ENCODE measurements around the gene TMEM236. TPM values are rescaled to one million over a fixed set of nuclear protein-coding genes. Genes with fewer than 3 reads are reported as not detected.

Gene TMEM236
- total RNA-seq, 4 donors from 2014 or later = 3.3 to 99.1 (median 77.1) TPM

DNA sequence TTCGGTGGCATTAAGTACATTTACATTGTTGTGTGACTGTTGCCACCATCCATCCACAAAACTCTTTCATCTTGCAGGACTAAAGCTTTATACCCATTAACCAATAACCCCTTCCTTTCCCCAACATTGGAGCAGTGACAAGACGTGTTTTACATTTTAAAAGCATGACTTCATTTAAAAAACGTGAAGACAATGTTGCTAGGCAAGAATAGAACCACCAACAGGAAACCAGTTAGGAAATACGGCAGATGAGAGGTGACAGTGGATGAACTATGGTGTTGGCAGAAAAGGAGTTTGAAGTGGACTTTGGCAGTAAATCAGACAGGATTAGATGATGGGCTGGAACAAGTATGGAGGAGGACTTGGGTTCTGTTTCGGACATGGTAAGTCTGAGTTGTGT is 17.0 kb downstream of the TMEM236 start:
- Histone ChIP-seq H3K27me3 (no peaks in the 10 kb centered on the region), H3K4me1 (no peaks in the 10 kb centered on the region), H3K9me3 (no peaks in the 10 kb centered on the region), H3K27ac (no peak overlapping the region), H3K36me3 (peaks cover 0 to 16% (median 0%) of the 10 kb centered on the region in 3 donors), H3K4me3 (no peak overlapping the region)
- TF ChIP-seq, protein P1, sequence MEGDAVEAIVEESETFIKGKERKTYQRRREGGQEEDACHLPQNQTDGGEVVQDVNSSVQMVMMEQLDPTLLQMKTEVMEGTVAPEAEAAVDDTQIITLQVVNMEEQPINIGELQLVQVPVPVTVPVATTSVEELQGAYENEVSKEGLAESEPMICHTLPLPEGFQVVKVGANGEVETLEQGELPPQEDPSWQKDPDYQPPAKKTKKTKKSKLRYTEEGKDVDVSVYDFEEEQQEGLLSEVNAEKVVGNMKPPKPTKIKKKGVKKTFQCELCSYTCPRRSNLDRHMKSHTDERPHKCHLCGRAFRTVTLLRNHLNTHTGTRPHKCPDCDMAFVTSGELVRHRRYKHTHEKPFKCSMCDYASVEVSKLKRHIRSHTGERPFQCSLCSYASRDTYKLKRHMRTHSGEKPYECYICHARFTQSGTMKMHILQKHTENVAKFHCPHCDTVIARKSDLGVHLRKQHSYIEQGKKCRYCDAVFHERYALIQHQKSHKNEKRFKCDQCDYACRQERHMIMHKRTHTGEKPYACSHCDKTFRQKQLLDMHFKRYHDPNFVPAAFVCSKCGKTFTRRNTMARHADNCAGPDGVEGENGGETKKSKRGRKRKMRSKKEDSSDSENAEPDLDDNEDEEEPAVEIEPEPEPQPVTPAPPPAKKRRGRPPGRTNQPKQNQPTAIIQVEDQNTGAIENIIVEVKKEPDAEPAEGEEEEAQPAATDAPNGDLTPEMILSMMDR (IDR thresholded peaks at IDR 0.05) = no peak
- no peak for TF ChIP-seq POLR2A (IDR thresholded peaks at IDR 0.05)
- DNase-seq = no peak

DNA sequence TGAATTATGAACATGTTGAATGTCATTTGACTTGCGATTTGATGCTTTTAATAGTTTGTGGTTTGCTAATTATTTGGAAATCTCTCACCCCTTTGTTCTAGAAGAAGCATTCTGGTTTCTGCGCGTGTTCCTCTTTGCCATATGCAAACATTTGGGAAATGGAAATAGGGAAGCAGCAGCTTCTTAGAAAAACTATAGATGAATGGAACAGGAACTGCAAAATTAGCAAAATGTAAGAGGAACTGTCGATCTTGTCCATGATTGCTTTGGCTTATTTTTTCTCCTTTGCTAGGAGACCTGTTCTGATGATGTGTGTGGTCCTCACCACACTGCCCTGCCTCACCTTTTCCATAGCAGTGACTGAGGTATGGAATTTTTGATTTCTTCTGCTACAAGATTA is 19.0 kb downstream of the TMEM236 start:
- TF ChIP-seq POLR2A (IDR thresholded peaks at IDR 0.05) = no peak
- TF ChIP-seq, protein P1 (IDR thresholded peaks at IDR 0.05) = no peak
- DNase-seq = no peak
- no peak overlapping the region for H3K4me3 ChIP-seq
- no peaks in the 10 kb centered on the region for H3K27me3 ChIP-seq
- H3K9me3 ChIP-seq = no peaks in the 10 kb centered on the region
- no peak overlapping the region for H3K27ac ChIP-seq
- H3K36me3 ChIP-seq = peaks cover 0 to 29% (median 0%) of the 10 kb centered on the region in 3 donors
- no peaks in the 10 kb centered on the region for H3K4me1 ChIP-seq

DNA sequence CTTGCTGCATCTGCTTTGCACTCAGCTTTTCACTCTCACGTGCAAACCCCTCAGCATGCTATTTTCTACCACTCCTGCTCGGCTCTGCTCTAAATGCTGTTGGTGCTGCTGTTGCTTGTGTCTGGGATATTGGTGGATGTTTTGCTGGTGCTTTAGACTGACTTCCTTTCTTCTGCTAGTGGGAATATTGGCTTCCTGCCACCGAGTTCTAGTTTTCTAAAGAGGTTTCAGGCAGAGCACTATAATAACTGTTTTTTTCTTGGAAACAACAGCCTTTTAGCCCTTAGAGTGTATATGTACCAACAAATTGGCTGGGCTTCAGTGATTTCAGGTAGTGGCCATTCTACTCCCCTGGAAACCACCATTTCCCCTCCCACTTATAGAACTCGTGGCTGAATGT is 27.8 kb downstream of the TMEM236 start:
- DNase-seq = no peak

DNA sequence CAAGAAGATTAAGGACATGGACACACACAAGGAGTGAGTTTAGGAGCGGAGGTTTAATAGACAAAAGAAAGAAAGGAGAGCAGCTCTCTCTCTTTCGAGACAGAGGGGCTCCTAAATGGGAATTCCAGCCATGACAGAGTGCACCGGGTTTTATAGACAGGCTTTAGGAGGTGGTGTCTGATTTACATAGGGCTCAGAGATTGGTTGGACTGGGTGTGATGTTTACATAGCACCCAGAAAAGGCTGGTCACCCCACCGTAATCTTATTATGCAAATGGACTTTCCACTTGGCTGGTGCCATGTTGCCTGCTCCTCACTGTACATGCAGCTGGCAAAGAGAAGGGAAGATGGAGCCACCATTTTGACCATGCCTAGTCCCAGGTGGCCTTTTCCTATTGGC is 28.7 kb downstream of the TMEM236 start:
- H3K4me1 ChIP-seq = no peaks in the 10 kb centered on the region
- H3K27me3 ChIP-seq = no peaks in the 10 kb centered on the region
- H3K4me3 ChIP-seq = no peak overlapping the region
- H3K27ac ChIP-seq = no peak overlapping the region
- no peak for TF ChIP-seq POLR2A (IDR thresholded peaks at IDR 0.05)
- TF ChIP-seq, protein P1 (IDR thresholded peaks at IDR 0.05) = no peak
- H3K36me3 ChIP-seq = peaks cover 0 to 10% (median 0%) of the 10 kb centered on the region in 3 donors
- no peaks in the 10 kb centered on the region for H3K9me3 ChIP-seq
- DNase-seq = no peak

More for the DNA sequence above, 27.8 kb downstream of the TMEM236 start:
- Histone ChIP-seq H3K36me3 (peaks cover 0 to 20% (median 0%) of the 10 kb centered on the region in 3 donors), H3K4me3 (no peak overlapping the region), H3K27ac (no peak overlapping the region), H3K27me3 (no peaks in the 10 kb centered on the region), H3K9me3 (no peaks in the 10 kb centered on the region), H3K4me1 (no peaks in the 10 kb centered on the region)
- TF ChIP-seq, protein P1 (IDR thresholded peaks at IDR 0.05) = no peak
- no peak for TF ChIP-seq POLR2A (IDR thresholded peaks at IDR 0.05)

DNA sequence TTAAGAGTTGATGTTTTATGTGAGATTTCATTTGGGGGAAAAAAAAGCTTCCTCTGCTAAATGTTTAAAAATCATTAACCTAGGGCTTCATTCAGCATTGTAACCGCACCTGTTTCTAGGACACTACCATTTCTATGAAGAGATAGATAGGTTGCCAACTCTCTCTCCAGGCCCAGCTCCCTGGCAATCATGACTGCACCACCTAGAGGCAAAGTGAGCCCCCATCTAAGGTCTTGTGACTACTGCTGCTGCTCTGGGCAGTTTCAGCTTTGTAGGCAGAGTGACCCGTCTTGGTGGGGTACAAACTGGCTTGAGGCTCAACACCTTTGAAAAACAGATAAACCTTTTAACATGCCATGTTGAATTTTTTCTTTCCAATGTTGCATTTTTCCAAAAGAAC is 29.9 kb downstream of the TMEM236 start:
- H3K4me1 ChIP-seq = no peaks in the 10 kb centered on the region
- H3K36me3 ChIP-seq = peaks cover 0 to 6% (median 0%) of the 10 kb centered on the region in 3 donors
- H3K27me3 ChIP-seq = no peaks in the 10 kb centered on the region
- H3K9me3 ChIP-seq = no peaks in the 10 kb centered on the region
- no peak overlapping the region for H3K4me3 ChIP-seq
- no peak for DNase-seq
- TF ChIP-seq, protein P1 (IDR thresholded peaks at IDR 0.05) = peak in 1 of 6 experiments; percentile 8
- TF ChIP-seq POLR2A (IDR thresholded peaks at IDR 0.05) = no peak
- H3K27ac ChIP-seq = no peak overlapping the region

Measured in Peyer's patch (tissue), 4 donors.